Hindlimb muscle (tissue), 1 donor: Measurements from ENCODE around the gene FER1L5. TPM values are rescaled to one million over a fixed set of nuclear protein-coding genes. Genes with fewer than 3 reads are reported as not detected.

ENCODE experiments used
- DNase-seq: peaks from one replicate; pipeline ENCODE4 v3.0.0-alpha.2; 2013
- polyA plus RNA-seq: library from polyadenylated mRNA; unstranded; fragments of 120-200 nt; gene quantifications from one replicate; pipeline ENCODE4 v1.2.1, GENCODE V29; 2013; ENCODE audit not compliant: insufficient read length

Gene FER1L5
- polyA plus RNA-seq, 1 donor, result 3.9 TPM

DNA sequence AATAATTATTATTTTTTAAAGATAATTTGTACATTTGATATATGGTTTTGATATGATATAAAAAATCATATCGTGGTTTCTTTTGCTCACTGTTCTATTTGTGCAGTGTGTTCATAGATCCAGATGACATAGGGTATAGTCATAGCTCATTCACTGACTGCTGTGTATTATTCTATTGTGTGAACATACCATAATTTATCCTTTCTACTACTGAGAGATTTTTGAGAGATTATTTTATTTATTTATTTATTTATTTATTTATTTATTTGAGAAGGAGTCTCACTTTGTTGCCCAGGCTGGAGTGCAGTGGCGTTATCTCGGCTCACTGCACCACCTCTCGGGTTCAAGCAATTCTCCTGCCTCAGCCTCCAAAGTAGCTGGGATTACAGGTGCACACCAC is 39.0 kb downstream of the FER1L5 start:
- DNase-seq, result no peak

DNA sequence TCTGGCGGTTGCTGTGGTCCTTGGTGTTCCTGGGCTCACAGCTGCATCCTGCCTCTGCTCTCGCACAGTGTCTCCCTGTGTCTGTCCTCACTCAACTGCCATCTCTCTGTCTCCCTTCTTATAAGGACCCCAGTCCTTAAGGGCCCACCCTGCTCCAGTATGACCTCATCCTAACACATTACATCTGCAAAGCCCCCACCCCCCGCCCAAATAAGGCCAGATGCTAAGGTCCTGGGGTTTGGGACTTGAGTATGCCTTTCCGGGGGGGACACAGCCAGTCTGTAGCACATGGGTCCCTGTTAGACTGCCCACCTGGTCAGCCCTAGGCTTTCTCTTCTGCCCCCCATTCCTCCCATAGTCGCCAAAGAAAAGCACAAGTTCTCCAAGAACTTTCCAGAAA is 40.7 kb downstream of the FER1L5 start:
- DNase-seq, result no peak

DNA sequence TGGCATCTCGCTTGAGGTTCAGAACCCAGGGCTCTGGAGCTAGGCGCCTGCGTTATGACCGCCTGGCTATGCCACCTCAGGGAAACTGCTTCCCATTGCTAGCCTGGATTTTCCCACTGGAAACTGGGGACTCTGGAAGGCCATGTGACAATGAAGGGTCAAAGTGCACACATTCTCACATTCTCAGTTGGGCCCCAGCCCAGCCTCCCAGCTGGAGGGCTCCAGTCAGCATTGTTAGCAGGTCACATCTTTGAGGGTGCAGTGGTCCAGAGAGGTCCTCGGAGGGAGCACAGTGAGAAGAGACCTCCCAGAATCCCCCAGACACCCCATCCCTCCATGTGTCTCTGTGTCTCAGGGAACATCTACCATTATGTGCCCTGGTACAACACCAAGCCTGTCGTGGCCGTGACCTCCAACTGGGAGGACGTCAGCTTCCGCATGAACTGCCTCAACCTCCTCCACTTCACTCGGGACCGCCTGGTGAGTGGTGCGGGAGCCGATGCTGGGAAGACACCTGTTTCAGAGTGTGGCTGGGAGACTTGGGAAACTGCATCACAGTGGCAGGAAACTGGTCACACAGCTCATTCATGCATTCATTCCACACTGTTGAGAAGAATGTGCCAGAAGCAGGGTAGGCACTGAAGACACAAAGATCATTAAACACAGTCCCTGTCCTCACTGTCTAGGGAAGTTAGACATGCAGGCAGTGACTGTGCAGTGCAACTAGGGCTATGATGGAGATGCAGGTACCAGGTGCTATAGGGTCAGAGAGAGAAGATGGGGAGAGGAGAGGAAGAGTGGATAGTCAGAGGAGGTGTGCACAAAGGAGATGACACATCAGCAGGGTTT is 41.6 kb downstream of the FER1L5 start:
- DNase-seq, result no peak

- no peak for DNase-seq
Observed at GRCh38 chr2:96684883-96685576, 42.5 kb downstream of the FER1L5 start.

DNA sequence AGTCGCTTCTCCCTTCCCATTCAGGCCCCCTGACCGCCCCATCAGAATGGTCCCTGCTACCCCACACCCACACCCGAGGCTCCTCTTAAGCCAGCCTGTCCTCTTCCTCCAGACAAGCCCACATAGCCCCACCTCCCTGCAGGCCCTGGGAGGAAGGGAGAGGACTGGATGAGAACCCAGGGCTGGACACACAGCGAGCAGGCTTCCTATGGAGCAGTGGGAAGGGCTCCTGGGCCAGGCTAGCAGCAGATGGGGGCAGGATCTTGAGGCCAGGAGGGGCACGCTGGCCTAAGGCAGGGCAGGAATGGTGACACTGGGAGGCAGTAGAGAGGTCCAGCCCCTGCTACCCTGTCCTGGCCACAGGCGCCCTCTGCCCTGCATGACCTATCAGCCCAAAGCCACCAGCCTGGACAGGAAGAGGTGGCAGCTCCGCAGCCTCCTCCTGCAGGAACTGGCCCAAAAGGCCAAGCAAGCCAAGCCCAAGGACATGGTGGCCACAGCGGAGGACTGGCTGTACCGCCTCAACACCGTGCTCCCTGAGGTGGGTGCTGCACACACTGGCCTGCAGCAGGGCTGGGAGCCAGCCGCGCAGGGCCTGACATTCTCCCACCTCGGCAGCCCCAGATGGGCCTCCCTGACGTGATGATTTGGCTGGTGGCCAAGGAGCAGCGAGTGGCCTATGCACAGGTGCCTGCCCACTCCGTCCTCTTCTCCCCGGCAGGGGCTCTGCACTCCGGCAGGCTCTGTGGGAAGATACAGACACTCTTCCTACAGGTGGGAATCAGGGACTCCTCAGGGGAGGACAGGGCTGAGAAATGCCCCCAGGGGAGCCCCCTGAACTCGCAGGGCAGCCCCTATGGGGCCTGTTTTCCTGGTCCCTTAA is 43.3 kb downstream of the FER1L5 start:
- DNase-seq, result no peak

GRCh38 chr2:96687266-96687665 is 44.7 kb downstream of the FER1L5 start:
- no peak for DNase-seq

DNA sequence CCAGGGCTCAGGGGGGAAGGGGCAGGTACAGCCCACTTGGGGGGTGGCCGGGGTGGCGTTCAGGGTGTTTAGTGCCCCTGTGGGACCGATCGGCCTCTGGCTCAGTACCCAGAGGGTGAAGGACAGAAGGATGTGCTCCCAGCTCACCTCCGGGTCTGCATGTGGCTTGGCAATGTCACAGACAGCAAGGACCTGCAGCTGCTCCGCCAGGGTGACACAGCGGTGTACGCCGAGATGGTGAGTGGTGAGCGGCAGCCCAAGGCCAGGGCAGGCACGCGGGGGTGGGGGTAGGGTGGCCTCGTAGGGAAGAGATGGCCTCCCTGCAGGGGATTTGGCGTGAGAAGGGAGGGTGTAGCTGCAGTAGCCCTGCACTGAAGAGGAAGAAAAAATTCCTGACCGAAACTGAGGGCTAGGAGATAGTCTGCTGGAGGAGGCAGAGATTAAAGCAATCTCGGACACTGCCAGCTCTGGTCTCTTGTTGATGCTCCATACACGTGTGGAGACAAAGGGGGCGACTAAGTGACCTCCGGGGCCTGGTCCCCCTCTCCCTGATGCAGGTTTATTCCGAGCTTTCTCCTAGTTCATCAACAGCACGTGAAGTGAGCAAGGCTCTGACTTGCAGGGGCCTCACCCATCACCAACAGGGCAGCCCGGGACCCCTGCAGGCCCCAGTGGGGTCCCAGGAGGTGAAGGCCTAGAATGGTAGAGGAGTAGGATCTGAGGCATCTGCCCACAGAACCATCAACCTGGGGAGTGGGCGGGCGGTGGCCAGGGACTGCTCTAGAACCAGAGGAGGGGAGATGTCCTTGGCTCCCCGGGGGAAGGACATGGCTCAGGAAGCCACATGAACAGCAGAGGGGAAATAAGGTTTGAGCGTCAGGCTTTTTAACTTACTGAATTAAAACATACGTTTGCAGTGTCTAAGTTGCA is 45.4 kb downstream of the FER1L5 start:
- DNase-seq, result no peak

DNA sequence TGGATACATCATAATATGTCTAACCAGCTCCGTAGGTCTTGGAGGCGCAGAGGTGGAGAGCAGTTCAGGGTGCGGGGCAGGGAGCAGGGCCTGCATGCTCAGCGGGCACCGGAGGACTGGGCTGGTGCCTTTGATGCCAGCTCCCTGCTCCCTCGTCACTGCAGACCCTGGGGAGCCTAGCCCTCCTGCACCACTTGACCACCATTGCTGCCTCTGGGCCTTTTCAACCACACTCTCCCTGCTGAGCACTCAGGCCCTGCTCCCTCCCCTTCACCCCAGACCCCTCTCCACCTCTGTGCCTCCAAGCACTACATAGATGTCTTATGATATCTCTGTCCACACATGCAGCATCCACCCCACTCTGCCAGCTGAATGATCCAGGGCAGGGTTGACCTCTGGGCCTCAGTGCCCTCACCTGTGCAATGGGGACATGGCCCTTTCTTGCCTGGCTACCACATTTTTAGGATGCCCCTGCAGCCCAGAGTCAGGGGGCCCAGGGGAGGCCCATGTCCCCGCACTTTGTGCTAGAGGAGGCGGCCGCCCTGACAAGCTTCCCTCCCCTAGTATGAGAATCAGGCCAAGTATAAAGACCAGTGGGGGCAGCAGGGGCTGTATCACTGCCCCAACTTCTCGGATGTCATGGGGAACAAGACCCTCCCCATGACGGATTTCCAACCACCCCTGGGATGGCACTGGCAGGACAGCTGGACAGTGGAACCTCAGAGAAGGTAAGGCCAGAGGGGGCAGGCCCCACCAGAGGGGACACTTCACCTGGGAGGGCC is 46.3 kb downstream of the FER1L5 start:
- DNase-seq, result no peak

- no peak for DNase-seq
Observed at GRCh38 chr2:96689431-96689991, 46.9 kb downstream of the FER1L5 start.

DNA sequence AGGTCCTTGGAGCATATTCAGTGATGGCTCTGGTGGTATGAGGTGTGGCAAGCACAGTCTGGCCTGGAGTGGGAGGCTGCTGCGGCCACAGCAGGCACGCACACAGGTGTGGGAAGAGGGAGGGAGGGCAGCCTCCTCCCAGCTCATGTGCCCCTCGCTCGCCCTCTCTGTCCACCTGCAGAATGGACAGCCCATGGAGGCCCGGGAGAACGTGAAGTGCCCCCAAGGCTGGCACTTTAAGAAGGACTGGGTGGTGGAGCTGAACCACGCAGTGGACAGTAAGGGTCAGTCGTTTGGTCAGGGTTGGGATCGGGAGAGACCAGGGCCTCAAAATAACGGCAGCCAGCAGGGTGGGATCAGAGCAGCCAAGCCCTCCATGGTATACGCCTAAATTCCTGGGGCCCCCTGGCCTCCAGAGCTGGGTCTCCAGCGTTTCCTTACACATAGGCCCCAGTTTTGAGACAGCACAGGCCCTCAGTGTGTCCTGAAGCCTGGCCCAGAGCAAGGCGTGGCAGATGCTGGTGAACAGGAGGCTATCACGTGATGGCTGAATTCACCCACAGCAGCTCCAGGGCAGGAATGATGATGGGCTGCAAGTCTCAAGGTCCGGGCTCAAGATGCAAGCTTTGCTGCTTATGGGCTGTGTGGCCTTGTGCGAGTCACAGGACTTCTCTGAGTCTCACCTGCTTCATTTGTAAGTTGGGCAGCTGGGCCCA is 47.9 kb downstream of the FER1L5 start:
- no peak for DNase-seq

DNA sequence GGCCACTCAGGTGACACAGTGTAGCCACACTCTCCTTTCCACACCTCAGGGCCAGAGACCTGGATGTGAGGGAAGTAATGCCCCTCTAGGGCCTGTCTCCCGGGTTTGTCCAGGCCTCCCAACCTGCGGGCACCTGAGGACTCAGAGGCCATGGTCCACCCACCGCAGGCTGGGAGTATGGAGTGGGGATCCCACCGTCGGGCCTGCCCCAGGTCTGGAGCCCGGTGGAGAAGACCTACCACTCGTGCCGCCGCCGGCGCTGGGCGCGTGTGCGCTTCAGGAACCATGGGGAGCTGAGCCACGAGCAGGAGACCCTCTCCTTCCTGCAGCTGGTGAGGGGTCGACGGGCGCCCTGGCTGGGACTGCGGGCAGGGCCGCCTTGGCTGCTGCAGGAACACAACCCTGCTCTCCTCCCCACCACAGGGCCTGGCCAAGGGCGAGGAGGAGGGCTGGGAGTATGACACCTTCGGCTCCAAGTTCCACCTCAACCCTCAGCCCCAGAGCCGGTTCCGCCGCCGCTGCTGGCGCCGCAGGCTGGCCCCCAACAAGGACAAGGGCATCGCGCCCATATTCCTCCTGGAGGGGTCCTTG is 48.6 kb downstream of the FER1L5 start:
- no peak for DNase-seq

- no peak for DNase-seq
Observed at GRCh38 chr2:96692094-96692971, 49.8 kb downstream of the FER1L5 start.

- no peak for DNase-seq
Observed at GRCh38 chr2:96693286-96694200, 51.0 kb downstream of the FER1L5 start.

- DNase-seq, result no peak
Observed at GRCh38 chr2:96694279-96694678, 51.7 kb downstream of the FER1L5 start.

DNA sequence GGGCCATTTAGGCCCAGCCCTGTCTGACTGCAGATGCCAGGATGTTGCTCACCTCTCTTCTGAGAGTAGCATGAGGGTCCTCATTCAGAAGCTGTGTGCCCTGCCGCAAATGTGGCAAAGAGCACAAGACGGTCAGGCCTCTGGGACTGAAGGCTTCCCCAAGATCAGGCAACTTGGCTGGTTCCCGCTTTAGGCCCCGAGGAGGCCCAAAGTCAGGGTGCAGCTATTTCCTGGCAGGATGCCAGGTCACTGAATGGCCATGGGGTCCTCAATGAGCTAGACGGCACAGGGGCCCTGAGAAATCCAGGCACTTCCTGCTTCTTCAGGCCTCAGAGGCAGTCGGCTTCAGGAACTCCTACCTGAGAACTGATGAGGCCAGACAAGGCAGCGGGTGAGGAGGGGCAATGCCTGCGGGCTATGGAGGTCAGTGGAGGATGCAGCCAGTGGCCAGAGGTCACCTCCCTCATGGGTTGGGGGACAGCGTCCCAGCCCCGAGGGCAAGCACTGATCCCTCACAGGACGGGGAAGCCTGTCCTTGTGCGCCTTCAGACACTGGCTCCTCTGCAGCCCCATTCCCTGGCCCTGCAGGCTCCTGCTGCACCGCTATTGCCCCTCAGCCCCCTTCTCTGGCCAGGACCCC is 52.4 kb downstream of the FER1L5 start:
- DNase-seq, result no peak

- DNase-seq, result no peak
Observed at GRCh38 chr2:96695602-96696001, 53.0 kb downstream of the FER1L5 start.

- no peak for DNase-seq
Observed at GRCh38 chr2:96697476-96697875, 54.9 kb downstream of the FER1L5 start.
